Kidney capillary endothelial cell (primary cell): ENCODE measurements around the gene RBKS.
"Not testable (repeated sequence)": the region's sequence is repeated elsewhere in the genome, so short reads cannot be mapped to it uniquely, and the experiment has no call there.

ENCODE experiments used
- DNase-seq: peaks from one replicate; pipeline ENCODE4 v3.0.0-alpha.2; 2018; ENCODE audit warnings: low spot score

RBKS gene

DNA sequence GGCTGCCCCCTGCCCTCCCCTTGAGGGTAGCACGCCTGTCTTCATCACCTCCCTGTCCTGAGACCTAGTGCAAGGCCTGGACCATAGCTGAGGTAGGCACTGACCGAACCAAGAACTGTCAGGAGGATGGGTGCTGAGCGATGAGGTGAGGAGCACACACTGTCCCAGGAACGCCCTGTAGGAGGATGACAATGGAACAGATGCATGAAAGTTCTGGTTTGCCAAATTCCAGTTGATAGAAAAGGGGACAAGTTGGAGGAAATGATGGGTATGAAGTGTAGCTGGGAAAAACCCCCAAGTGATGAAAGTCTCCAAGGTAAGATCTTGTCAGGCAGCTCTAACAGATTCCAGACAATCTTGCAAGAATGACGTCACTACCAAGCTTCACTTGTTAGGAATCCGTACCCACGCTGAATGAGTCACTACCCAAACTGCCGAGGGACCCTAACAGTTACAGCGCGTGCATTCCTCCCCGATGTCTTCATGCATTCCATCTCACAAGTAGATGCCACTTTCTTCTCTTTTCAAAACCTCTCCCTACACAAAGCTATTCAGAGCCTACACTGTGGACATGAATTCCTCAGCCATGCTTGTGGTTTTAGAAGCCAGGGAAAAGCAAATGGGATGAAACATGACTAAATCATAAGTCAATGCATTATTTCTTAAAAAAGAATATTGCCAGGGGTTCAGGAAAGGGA, 91.1 kb downstream of the RBKS start:
- no peak for DNase-seq

- DNase-seq, result no peak
These were observed 91.7 kb downstream of the RBKS start for GRCh38 chr2:27798486-27798885.

DNA sequence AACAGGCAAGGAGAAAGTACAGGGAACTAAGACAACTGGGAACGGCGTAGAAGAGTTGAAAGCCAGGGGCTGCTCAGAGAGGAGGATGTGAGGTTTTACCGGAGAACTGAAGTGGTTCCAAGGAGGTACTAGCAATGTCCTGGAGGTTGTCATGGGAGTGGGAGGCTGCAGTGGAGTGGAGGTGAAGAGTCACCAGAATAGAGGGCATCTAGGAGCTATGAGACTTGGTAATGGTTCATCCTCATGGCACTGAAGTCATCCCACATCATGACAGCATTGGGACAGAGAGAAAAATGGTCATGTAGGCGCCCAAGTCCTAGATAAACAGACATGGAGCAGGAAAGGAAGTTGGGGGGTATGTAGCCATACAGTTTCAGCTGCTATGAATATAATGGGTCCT, 92.3 kb downstream of the RBKS start:
- DNase-seq, result no peak

- no peak for DNase-seq
These were observed 93.1 kb downstream of the RBKS start for GRCh38 chr2:27796791-27797765.

DNA sequence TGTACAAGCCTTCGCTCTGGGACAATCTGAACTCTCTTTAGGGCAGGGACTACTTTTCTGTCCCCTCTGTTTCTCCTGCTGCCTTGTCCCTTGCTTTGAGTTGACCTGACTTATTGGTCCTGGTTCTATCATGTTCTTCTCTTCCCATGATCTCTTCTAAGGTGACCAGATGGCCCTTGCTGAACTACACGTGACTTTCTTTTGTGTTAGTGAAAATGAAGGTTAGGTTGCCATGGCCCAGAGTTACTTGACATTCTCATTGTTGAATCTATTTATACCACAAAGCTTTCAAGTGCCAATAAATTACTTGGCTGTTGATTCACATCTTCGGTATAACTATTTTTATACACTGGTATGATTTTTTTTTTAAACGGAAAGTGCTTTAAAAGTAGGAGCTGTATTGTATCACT, 94.3 kb downstream of the RBKS start:
- DNase-seq, result no peak

GRCh38 chr2:27795093-27795834, 94.9 kb downstream of the RBKS start:
- DNase-seq, result no peak

DNA sequence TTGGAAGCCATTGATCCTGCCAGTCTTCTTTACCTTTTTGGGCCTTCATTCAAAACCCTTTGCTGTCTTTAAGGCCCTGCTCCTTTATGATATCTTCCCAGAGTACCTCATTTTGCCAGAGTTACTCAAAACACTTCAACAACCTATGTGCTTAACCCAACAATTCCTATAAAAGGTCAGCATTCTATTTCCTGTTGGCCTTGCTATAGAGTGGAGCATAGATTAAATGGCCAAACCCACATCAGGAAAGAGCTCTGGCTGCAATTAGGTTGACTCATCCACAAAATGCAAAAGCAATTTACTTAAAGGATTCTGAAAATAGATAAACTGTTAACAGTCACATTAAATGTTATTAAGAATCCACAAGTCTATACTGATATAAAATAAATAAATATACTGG, 97.4 kb downstream of the RBKS start:
- DNase-seq, result no peak

- no peak for DNase-seq
These were observed 99.4 kb downstream of the RBKS start for GRCh38 chr2:27790796-27791195.

DNA sequence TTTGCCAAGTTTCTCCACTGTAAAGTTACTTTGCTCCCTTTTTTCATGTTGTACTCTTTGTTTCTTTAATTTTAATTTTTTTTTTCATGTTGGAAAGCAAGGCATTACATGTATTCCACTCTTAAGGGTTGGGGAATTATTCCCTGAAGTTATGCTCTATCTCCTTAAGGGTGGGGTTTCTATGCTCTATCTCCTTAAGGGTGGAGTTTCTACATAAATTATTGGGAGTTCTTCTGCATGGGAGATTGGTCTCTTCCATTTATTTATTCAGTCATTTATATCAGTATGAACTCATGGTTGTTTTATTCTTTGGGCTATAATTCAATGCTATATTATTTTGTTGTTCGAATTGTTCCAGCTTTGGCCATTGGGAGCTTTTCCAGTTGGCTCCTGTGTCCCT, 107.5 kb downstream of the RBKS start:
- no peak for DNase-seq

GRCh38 chr2:27781496-27781895, 108.7 kb downstream of the RBKS start:
- DNase-seq, result no peak

DNA sequence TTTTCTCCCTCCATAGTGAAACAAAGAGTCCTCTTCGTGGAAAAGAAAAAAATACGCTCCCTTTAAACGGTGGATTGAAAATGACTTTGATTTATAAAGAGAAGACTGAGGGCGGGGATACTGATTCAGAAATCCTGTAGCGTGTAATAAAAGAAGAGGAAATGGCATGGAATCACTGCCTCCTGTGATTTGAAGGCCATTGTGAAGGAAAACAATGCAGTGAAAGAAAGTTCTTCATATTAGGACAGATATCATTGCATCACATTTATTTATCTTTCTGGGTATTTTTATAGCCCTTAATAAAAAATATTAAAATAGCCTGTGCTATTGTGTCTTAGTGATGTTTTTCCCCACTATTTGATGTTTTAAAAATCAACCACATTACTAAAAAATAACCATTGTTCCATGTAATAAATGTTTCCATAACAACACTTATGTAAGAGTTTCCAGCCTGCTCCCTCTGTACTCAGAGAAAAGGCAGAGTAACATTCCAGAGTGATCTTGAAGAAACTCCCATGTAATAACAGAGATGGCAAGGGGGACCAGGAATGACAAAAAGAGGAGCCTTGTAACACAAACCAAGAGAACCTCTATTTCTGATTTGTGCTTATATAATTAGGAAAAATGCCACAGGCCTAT, 110.7 kb downstream of the RBKS start:
- peak; percentile 74 for DNase-seq

GRCh38 chr2:27776696-27777095, 113.5 kb downstream of the RBKS start:
- no peak for DNase-seq

DNA sequence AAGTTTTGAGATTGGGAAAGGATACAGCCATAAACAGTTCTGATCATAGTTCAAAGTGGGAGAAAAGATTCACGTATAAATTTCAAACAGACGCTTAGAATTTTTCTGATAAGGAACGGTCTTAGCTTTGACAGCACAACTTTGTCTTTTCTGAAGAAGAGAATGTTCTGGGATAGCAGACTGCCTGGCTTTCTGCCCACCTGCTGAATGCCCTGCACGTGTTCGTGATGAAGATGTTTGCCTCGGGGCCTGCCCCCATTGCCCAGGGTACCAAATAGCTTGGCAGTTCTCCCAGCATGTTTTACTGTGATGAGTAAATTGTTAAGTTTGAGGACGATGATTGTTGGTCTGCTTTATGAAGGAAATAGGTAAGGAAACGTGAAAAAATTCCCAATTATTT, 114.1 kb downstream of the RBKS start:
- no peak for DNase-seq

DNA sequence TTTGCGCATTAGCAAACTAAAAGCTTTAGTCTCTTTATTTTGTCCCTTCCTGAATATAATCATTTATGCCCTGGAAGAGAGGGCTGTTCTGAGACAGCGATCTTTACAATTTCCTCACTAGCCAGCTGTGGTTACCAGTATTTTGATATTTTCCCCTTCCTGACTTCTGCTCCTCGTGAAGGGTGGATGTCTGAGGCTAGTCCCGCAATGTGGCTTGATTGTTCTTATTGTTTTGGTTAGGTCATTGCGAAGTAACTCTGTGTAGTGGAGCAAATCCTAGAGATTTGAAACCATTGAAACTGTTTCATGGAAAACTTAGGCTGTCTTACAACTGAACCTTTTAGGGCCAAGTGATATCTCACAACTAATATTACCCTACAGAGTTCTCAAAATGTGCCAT, 116.2 kb downstream of the RBKS start:
- DNase-seq, result no peak

- no peak for DNase-seq
These were observed 117.4 kb downstream of the RBKS start for GRCh38 chr2:27772804-27773203.

- DNase-seq, result peak; percentile 87
These were observed 118.4 kb downstream of the RBKS start, which contains the start of gene MRPL33 for GRCh38 chr2:27771548-27772335. Gene MRPL33, plus strand, starts transcription at chr2:27771719. Its CDS starts 59 bp downstream, at chr2:27771778.

DNA sequence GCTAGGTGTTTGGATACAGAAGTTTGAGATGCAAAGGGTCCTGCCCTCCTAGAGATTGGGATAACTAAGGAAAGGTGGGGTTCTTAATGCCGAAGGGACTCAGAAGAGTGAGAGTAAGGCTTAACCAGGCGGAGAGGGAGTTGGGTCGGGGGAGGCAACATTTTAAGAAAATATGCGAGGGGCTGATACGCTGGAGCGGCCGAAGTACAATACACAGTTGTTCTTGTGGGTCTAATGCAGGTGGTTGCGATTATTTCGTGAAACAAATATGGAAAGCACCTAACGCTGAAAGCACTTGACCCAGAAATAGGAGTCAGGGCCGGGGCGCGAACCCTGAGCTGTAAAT, 119.0 kb downstream of the RBKS start:
- no peak for DNase-seq

DNA sequence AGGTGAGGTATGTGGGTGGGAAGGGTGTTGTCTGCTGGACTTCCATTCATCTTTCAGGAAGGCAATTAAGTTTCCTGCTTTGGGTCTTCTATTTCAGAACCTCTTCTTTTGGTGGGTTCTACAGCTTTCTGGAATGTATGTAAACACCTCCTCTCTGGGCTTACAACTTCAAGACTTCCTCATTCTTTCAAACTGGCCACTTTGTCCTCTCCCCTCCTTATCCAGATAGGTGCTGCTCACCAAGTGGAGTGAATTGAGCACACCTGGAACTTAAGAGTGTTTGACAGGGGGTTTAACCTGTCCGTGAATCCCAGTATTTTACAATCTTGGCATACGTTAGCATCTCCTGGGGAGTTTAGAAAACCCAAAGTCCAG, 123.9 kb downstream of the RBKS start:
- DNase-seq, result no peak

GRCh38 chr2:27765621-27766286, 124.4 kb downstream of the RBKS start:
- DNase-seq, result no peak

DNA sequence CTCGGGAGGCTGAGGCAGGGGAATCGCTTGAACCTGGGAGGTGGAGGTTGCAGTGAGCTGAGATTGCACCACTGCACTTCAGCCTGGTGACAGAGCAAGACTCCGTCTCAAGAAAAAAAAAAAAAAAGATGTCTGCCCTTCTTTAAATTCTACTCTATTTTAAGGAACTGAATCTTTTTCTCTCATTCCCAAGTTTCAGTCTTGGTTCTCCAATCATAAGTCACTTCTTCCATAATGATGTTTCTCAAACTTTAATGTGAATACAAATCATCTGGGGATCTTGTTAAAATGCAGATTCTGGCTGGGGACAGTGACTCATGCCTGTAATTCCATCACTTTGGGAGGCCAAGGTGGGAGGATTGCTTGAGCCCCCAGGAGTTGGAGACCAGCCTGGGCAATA, 125.7 kb downstream of the RBKS start:
- not testable (repeated sequence) for DNase-seq

GRCh38 chr2:27763907-27764267, 126.3 kb downstream of the RBKS start:
- DNase-seq, result no peak
